WTC11 (cell line): ENCODE data around the gene CILP2. TPM values are rescaled to one million over a fixed set of nuclear protein-coding genes. Genes with fewer than 3 reads are reported as not detected.

Experiments
- ATAC-seq: fragments of 200-7000 bp; cut with Tn5 transposase; 2 replicates; pipeline ENCODE4 v1.10.0; 2021; ENCODE audit warnings: mild to moderate bottlenecking, moderate library complexity
- CTCF ChIA-PET: fragments of 300-600 bp; sonication (Branson Sonifier 250); formaldehyde crosslinking; loops from one replicate; lab custom pipeline; 2021; ENCODE audit warnings: antibody characterized with exemption; lab: Charles Lee
- POLR2A ChIA-PET: fragments of 350-600 bp; sonication (Branson Sonifier 250); formaldehyde crosslinking; loops from one replicate; lab custom pipeline; 2021; ENCODE audit warnings: antibody characterized with exemption; lab: Charles Lee
- DNase-seq: peaks from one replicate; pipeline ENCODE4 v3.0.0; 2021; ENCODE audit warnings: low spot score
- H3K27ac Mint-ChIP-seq: 2 replicates; pipeline ENCODE4 v1.8.0; 2021; ENCODE audit warnings: mixed read lengths
- H3K27me3 Mint-ChIP-seq: 2 replicates; pipeline ENCODE4 v1.8.0; 2021; ENCODE audit warnings: low read depth, mild to moderate bottlenecking, moderate library complexity, mixed read lengths
- H3K36me3 Mint-ChIP-seq: 2 replicates; pipeline ENCODE4 v1.8.0; 2021; ENCODE audit warnings: mixed read lengths
- H3K4me1 Mint-ChIP-seq: 2 replicates; pipeline ENCODE4 v1.8.0; 2022; ENCODE audit warnings: mixed read lengths
- H3K4me3 Mint-ChIP-seq: 2 replicates; pipeline ENCODE4 v1.8.0; 2021; ENCODE audit warnings: mild to moderate bottlenecking, moderate library complexity, mixed read lengths
- H3K9me3 Mint-ChIP-seq: 2 replicates; pipeline ENCODE4 v1.8.0; 2021; ENCODE audit warnings: mixed read lengths
- ATF1 ChIP-seq: sonication (generic); formaldehyde crosslinking; IDR thresholded peaks from 2 replicates; pipeline ENCODE4 v1.8.1; 2023; ENCODE audit warnings: mild to moderate bottlenecking, moderate library complexity, missing genetic modification reagents
- CREM ChIP-seq: sonication (generic); formaldehyde crosslinking; IDR thresholded peaks from 2 replicates; pipeline ENCODE4 v1.8.1; 2022; ENCODE audit warnings: mild to moderate bottlenecking, missing genetic modification reagents, moderate library complexity
- EMX1 ChIP-seq: fragments of 250-450 bp; sonication (Bioruptor Pico); IDR thresholded peaks from 2 replicates; pipeline ENCODE4 v1.8.0; 2021; ENCODE audit warnings: mild to moderate bottlenecking
- KAT7 ChIP-seq: sonication (generic); formaldehyde crosslinking; IDR thresholded peaks from 2 replicates; pipeline ENCODE4 v1.8.1; 2023; ENCODE audit warnings: missing genetic modification reagents, mild to moderate bottlenecking, borderline replicate concordance
- NFE2L1 ChIP-seq: sonication (generic); formaldehyde crosslinking; IDR thresholded peaks from 2 replicates; pipeline ENCODE4 v1.8.1; 2023; ENCODE audit warnings: missing genetic modification reagents
- RORB ChIP-seq: fragments of 250-450 bp; sonication (Bioruptor Pico); IDR thresholded peaks from 2 replicates; pipeline ENCODE4 v1.9.0; 2021; ENCODE audit warnings: mild to moderate bottlenecking
- SMAD4 ChIP-seq: sonication (generic); formaldehyde crosslinking; IDR thresholded peaks from 2 replicates; pipeline ENCODE4 v1.8.0; 2022; ENCODE audit warnings: mild to moderate bottlenecking, missing genetic modification reagents
- ZBTB21 ChIP-seq: sonication (generic); formaldehyde crosslinking; IDR thresholded peaks from 2 replicates; pipeline ENCODE4 v1.8.1; 2023; ENCODE audit warnings: mild to moderate bottlenecking, missing genetic modification reagents, borderline replicate concordance
- ZNF232 ChIP-seq: sonication (generic); formaldehyde crosslinking; IDR thresholded peaks from 2 replicates; pipeline ENCODE4 v1.8.0; 2022; ENCODE audit warnings: mild to moderate bottlenecking, missing genetic modification reagents
- ZNF423 ChIP-seq: fragments of 250-450 bp; sonication (Bioruptor Pico); IDR thresholded peaks from 2 replicates; pipeline ENCODE4 v2.1.2; 2022; ENCODE audit warnings: mild to moderate bottlenecking, moderate library complexity
- total RNA-seq: library from RNA; stranded (reverse); gene quantifications from 3 replicates; pipeline ENCODE4 v1.2.3, GENCODE V29; 2021
- TF ChIP-seq, protein P1 (sequence below): sonication (generic); formaldehyde crosslinking; IDR thresholded peaks from 2 replicates; pipeline ENCODE4 v1.8.1; 2023; ENCODE audit warnings: mild to moderate bottlenecking, moderate library complexity, missing genetic modification reagents
- TF ChIP-seq, protein P2 (sequence below): fragments of 200-600 bp; IDR thresholded peaks from 2 replicates; pipeline ENCODE4 v1.8.0; 2022; ENCODE audit warnings: antibody characterized with exemption
- TF ChIP-seq, protein P3 (sequence below): fragments of 250-450 bp; sonication (Bioruptor Pico); IDR thresholded peaks from 2 replicates; pipeline ENCODE4 v1.9.0; 2021; ENCODE audit warnings: mild to moderate bottlenecking
- TF ChIP-seq, protein P4 (sequence below): sonication (generic); formaldehyde crosslinking; IDR thresholded peaks from 2 replicates; pipeline ENCODE4 v1.8.0; 2023; ENCODE audit warnings: missing genetic modification reagents
- TF ChIP-seq, protein P5 (sequence below): sonication (generic); formaldehyde crosslinking; IDR thresholded peaks from 2 replicates; pipeline ENCODE4 v1.8.1; 2023; ENCODE audit warnings: mild to moderate bottlenecking, missing genetic modification reagents, moderate library complexity
- TF ChIP-seq, protein P6 (sequence below): sonication (generic); formaldehyde crosslinking; IDR thresholded peaks from 2 replicates; pipeline ENCODE4 v1.8.1; 2022; ENCODE audit warnings: mild to moderate bottlenecking, moderate library complexity, missing genetic modification reagents
- TF ChIP-seq, protein P7 (sequence below): sonication (generic); formaldehyde crosslinking; conservative IDR thresholded peaks from 2 replicates; pipeline ENCODE4 v1.8.1; 2022; ENCODE audit warnings: mild to moderate bottlenecking, missing genetic modification reagents
- TF ChIP-seq, protein P8 (sequence below): sonication (generic); formaldehyde crosslinking; IDR thresholded peaks from 2 replicates; pipeline ENCODE4 v1.8.0; 2022; ENCODE audit warnings: mild to moderate bottlenecking, missing genetic modification reagents
- TF ChIP-seq, protein P9 (sequence below): sonication (generic); formaldehyde crosslinking; IDR thresholded peaks from 2 replicates; pipeline ENCODE4 v1.8.1; 2023; ENCODE audit warnings: mild to moderate bottlenecking, missing genetic modification reagents
- TF ChIP-seq, protein P10 (sequence below): sonication (generic); formaldehyde crosslinking; IDR thresholded peaks from 2 replicates; pipeline ENCODE4 v1.8.0; 2023; ENCODE audit warnings: mild to moderate bottlenecking, missing genetic modification reagents

CILP2 gene
- total RNA-seq, 1 experiment from 2014 or later = 7.9 TPM

DNA sequence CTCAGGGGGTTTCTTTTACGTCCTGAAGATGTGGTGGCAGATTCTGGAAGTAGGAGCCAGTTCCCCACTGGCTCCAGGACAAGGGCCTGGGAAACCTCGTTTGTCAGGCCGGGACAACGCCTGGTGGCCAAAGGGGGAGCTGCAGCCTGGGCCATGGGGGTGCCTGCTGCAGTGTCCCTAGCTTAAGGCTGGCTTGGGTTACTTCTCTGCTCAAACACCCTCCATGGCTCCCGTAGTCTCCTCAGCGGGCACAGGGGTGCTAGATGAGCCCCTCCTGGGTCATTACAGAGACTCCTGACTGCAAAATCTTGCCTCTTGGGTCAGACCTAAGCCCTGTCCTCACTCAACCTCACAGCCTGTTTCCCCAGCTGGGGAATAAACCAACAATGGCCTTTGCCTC lies 14.7 kb downstream of the CILP2 start (continued):
- TF ChIP-seq, protein P1, sequence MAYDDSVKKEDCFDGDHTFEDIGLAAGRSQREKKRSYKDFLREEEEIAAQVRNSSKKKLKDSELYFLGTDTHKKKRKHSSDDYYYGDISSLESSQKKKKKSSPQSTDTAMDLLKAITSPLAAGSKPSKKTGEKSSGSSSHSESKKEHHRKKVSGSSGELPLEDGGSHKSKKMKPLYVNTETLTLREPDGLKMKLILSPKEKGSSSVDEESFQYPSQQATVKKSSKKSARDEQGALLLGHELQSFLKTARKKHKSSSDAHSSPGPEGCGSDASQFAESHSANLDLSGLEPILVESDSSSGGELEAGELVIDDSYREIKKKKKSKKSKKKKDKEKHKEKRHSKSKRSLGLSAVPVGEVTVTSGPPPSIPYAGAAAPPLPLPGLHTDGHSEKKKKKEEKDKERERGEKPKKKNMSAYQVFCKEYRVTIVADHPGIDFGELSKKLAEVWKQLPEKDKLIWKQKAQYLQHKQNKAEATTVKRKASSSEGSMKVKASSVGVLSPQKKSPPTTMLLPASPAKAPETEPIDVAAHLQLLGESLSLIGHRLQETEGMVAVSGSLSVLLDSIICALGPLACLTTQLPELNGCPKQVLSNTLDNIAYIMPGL = no peak
- TF ChIP-seq ZNF232 (CRISPR knock-in tag) (no peak), NFE2L1 (CRISPR knock-in tag) (no peak), ATF1 (CRISPR knock-in tag) (no peak), KAT7 (CRISPR knock-in tag) (no peak), RORB (CRISPR knock-in tag) (no peak), ZBTB21 (CRISPR knock-in tag) (no peak), EMX1 (CRISPR knock-in tag) (peak; percentile 74; the same call in 1 of the 2 replicates)
- TF ChIP-seq, protein P2, sequence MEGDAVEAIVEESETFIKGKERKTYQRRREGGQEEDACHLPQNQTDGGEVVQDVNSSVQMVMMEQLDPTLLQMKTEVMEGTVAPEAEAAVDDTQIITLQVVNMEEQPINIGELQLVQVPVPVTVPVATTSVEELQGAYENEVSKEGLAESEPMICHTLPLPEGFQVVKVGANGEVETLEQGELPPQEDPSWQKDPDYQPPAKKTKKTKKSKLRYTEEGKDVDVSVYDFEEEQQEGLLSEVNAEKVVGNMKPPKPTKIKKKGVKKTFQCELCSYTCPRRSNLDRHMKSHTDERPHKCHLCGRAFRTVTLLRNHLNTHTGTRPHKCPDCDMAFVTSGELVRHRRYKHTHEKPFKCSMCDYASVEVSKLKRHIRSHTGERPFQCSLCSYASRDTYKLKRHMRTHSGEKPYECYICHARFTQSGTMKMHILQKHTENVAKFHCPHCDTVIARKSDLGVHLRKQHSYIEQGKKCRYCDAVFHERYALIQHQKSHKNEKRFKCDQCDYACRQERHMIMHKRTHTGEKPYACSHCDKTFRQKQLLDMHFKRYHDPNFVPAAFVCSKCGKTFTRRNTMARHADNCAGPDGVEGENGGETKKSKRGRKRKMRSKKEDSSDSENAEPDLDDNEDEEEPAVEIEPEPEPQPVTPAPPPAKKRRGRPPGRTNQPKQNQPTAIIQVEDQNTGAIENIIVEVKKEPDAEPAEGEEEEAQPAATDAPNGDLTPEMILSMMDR = peak; percentile 85
- TF ChIP-seq, protein P3, sequence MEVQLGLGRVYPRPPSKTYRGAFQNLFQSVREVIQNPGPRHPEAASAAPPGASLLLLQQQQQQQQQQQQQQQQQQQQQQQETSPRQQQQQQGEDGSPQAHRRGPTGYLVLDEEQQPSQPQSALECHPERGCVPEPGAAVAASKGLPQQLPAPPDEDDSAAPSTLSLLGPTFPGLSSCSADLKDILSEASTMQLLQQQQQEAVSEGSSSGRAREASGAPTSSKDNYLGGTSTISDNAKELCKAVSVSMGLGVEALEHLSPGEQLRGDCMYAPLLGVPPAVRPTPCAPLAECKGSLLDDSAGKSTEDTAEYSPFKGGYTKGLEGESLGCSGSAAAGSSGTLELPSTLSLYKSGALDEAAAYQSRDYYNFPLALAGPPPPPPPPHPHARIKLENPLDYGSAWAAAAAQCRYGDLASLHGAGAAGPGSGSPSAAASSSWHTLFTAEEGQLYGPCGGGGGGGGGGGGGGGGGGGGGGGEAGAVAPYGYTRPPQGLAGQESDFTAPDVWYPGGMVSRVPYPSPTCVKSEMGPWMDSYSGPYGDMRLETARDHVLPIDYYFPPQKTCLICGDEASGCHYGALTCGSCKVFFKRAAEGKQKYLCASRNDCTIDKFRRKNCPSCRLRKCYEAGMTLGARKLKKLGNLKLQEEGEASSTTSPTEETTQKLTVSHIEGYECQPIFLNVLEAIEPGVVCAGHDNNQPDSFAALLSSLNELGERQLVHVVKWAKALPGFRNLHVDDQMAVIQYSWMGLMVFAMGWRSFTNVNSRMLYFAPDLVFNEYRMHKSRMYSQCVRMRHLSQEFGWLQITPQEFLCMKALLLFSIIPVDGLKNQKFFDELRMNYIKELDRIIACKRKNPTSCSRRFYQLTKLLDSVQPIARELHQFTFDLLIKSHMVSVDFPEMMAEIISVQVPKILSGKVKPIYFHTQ (CRISPR knock-in tag) = no peak
- TF ChIP-seq, protein P4, sequence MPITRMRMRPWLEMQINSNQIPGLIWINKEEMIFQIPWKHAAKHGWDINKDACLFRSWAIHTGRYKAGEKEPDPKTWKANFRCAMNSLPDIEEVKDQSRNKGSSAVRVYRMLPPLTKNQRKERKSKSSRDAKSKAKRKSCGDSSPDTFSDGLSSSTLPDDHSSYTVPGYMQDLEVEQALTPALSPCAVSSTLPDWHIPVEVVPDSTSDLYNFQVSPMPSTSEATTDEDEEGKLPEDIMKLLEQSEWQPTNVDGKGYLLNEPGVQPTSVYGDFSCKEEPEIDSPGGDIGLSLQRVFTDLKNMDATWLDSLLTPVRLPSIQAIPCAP (CRISPR knock-in tag) = no peak
- TF ChIP-seq, protein P5, sequence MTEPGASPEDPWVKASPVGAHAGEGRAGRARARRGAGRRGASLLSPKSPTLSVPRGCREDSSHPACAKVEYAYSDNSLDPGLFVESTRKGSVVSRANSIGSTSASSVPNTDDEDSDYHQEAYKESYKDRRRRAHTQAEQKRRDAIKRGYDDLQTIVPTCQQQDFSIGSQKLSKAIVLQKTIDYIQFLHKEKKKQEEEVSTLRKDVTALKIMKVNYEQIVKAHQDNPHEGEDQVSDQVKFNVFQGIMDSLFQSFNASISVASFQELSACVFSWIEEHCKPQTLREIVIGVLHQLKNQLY (CRISPR knock-in tag) = no peak
- TF ChIP-seq, protein P6, sequence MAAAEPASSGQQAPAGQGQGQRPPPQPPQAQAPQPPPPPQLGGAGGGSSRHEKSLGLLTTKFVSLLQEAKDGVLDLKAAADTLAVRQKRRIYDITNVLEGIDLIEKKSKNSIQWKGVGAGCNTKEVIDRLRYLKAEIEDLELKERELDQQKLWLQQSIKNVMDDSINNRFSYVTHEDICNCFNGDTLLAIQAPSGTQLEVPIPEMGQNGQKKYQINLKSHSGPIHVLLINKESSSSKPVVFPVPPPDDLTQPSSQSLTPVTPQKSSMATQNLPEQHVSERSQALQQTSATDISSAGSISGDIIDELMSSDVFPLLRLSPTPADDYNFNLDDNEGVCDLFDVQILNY (CRISPR knock-in tag) = no peak
- TF ChIP-seq, protein P7, sequence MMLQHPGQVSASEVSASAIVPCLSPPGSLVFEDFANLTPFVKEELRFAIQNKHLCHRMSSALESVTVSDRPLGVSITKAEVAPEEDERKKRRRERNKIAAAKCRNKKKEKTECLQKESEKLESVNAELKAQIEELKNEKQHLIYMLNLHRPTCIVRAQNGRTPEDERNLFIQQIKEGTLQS = no peak

DNA sequence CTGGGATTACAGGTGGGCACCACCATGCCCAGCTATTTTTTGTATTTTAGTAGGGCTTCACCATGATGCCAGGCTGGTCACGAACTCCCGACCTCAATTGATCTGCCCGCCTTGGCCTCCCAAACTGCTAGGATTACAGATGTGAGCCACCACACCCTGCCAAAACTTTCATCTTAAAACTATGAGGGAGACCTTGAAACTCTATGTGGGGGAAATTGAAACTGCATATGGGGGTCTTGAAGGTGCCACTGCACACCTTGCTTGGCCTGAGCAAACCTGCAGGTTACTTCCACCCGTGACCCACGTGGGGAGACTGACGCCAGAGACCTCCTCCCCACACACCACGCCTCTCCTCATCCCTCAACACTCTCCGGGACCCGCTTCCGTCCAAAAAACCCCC lies 15.6 kb downstream of the CILP2 start:
- DNase-seq = no peak
- Mint-ChIP-seq H3K27ac (no peak overlapping the region), H3K4me3 (no peak overlapping the region), H3K36me3 (no peaks in the 10 kb centered on the region), H3K4me1 (no peaks in the 10 kb centered on the region), H3K9me3 (no peaks in the 10 kb centered on the region), H3K27me3 (no peaks in the 10 kb centered on the region)
- ChIA-PET POLR2A (interaction anchor here (1.0 to 1.1 kb wide), 3 partner anchors 21 to 395 kb away, joined by 3 to 6 read pairs (median 3); partner anchors contain the start of gene GMIP), CTCF (interaction anchor here (0.7 to 9.9 kb wide), 58 partner anchors 8 to 406 kb away, joined by 3 to 408 read pairs (median 5); partner anchors contain the start of genes CILP2, GATAD2A, GMIP and LPAR2)
- ATAC-seq = no peak
- TF ChIP-seq SMAD4 = no peak
- TF ChIP-seq, protein P8, sequence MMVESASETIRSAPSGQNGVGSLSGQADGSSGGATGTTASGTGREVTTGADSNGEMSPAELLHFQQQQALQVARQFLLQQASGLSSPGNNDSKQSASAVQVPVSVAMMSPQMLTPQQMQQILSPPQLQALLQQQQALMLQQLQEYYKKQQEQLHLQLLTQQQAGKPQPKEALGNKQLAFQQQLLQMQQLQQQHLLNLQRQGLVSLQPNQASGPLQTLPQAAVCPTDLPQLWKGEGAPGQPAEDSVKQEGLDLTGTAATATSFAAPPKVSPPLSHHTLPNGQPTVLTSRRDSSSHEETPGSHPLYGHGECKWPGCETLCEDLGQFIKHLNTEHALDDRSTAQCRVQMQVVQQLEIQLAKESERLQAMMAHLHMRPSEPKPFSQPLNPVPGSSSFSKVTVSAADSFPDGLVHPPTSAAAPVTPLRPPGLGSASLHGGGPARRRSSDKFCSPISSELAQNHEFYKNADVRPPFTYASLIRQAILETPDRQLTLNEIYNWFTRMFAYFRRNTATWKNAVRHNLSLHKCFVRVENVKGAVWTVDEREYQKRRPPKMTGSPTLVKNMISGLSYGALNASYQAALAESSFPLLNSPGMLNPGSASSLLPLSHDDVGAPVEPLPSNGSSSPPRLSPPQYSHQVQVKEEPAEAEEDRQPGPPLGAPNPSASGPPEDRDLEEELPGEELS = no peak
- TF ChIP-seq ZNF423 (CRISPR knock-in tag) = no peak
- TF ChIP-seq, protein P9, sequence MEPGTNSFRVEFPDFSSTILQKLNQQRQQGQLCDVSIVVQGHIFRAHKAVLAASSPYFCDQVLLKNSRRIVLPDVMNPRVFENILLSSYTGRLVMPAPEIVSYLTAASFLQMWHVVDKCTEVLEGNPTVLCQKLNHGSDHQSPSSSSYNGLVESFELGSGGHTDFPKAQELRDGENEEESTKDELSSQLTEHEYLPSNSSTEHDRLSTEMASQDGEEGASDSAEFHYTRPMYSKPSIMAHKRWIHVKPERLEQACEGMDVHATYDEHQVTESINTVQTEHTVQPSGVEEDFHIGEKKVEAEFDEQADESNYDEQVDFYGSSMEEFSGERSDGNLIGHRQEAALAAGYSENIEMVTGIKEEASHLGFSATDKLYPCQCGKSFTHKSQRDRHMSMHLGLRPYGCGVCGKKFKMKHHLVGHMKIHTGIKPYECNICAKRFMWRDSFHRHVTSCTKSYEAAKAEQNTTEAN (CRISPR knock-in tag) = no peak
- TF ChIP-seq, protein P10, sequence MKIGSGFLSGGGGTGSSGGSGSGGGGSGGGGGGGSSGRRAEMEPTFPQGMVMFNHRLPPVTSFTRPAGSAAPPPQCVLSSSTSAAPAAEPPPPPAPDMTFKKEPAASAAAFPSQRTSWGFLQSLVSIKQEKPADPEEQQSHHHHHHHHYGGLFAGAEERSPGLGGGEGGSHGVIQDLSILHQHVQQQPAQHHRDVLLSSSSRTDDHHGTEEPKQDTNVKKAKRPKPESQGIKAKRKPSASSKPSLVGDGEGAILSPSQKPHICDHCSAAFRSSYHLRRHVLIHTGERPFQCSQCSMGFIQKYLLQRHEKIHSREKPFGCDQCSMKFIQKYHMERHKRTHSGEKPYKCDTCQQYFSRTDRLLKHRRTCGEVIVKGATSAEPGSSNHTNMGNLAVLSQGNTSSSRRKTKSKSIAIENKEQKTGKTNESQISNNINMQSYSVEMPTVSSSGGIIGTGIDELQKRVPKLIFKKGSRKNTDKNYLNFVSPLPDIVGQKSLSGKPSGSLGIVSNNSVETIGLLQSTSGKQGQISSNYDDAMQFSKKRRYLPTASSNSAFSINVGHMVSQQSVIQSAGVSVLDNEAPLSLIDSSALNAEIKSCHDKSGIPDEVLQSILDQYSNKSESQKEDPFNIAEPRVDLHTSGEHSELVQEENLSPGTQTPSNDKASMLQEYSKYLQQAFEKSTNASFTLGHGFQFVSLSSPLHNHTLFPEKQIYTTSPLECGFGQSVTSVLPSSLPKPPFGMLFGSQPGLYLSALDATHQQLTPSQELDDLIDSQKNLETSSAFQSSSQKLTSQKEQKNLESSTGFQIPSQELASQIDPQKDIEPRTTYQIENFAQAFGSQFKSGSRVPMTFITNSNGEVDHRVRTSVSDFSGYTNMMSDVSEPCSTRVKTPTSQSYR = no peak
- no peak for TF ChIP-seq CREM (CRISPR knock-in tag)
